Eye (tissue), 1 donor: Measurements from ENCODE around the gene SULF2.
A peak's percentile ranks its signal among the peaks of the same experiment; 100 is the strongest.

Experiments
- DNase-seq: peaks from one replicate; pipeline ENCODE4 v3.0.0-alpha.2; 2015

SULF2 gene

DNA sequence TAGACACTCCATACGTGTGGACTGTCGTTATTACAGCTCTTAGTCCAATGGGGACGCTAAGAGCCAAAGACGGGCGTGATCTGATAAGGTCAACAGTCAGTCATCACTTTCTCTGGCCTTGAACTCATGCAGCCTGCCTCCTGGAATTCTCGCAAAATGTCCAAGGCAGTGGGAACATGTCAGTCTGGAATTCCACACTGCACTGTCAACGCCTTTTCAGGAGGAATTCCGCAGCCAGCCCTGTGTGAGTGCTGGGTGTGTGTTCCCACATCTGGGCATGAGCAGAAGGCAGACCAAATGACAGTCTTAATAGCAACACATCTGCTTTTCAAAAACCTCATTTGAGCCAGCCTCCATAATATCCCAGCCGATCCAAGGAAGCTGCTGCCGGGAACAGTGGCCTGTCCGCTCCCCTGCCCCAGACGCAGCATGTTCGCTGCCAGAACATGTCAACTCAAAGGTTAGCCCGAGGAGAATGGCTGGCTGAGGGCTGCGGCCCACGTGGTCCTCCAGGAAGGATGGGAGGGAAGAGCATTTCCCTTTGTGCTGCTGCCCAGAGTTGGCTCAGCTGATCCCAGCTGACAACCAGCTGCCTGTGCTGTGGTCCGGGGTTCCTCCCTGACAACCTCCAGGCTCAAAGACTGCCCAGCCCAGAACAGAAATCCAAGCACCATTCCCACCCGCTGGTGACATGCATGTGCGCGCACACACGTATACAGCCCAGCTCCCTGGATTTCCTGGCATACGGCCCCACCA is 103.1 kb downstream of the SULF2 start:
- DNase-seq = peak; percentile 67

DNA sequence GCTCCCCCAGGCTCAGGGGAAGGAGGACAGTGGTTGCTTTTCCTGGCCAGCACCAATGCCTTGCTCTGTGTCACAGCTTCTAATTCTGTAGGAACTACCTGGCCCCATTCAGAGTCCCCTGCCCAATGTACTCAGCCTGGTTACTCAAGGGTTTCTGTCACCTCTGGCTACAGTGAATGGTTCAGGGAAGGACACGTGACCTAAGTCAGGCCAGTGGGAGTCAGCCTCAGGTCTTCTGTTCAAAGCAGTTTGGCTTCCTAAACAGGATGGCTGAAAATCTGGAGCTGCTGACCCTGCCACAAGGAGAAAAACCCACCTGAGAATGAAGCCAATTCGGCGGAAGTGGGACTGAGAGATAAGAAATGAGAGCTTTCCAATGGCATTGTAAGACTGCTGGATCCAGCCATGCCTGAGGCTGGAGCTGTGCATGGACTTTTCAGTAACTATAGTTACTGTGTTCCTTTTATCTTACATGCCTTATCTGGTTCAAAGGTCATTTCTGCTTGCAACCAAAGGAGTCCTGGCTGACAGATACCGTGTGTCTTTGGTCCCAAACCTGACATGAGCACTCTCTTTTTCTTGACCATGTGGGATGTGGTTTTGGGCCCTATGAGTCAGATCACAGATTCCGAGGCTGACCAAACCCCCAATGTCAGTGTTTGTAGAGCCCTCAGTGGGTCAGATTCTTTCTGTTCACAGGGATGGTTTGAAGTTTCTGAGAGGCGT is 104.3 kb downstream of the SULF2 start:
- DNase-seq = no peak

DNA sequence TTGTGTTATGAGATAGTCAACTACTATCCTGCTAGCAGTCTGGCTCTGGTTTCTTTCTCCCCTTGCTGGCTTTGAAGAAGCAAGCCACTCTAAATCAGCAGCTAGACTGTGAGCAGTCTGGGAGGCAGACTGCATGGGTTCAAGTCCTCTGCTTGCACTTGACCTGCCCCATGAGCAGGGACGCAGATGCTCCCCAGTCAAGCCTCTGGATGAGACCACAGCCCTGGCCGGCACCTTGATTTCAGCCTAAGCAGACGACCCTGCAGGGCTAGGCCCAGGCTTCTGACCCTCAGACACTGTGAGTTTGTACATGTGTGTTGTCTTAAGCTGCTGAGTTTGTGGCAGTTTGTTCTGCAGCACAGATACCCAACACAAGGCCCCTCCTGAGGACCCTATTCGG is 105.8 kb downstream of the SULF2 start:
- DNase-seq = no peak

DNA sequence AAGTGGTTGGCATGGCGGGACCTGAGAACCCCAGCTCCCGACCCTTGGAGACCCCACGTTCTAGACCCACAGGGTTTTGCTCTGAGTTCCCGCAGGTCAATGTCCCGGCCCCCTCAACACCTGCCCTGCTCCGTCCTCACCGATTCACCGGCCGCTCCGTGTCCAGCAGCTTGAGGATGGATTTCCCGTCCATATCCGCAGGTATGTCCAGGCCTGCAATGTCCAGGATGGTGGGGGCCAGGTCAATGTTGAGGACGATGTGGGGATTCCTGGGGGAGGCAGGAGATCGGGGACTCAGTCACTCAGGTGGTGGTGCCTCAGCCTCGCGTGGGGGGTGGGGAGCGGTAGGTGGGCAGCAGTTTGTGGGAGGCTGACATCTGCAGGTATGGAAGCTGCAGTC is 106.7 kb downstream of the SULF2 start:
- no peak for DNase-seq

DNA sequence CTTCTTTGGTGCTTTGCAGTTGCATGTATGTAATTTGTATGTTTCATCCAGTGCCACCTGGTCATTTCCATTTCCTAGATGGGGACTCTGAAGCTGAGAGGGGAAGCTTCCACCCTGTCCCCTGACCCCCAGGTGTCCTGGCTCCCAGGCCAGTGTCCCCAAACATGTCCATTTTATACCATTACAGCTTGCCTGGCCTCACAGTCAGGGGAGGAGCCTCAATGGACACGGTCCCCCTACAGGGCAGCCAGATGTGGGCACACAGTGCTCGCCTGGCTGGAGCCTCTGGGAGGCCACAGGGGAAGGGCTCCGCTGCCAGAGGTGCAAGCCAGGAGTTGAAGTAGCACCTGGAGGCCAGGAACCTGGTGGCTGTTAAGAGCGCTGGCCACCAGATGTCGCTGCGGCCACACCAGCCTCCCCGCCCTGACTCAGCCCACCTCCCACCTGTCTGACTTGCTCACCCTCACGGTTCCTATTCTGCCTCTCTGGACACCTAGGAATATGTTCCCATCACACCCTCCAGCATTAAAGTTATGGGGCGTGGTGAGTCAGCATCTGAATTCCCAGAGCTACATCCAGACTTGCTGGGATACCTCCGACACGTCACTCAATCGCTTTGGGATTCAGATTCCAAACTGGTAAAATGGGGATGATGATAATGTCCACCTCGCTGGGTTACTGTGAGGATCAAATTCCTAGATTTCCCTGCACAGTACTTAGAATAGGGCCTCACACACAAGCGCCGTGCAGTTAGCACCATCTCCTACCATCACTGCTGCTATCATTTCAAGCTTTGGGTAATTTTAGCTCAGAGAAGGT is 107.4 kb downstream of the SULF2 start:
- peak; percentile 74 for DNase-seq

DNA sequence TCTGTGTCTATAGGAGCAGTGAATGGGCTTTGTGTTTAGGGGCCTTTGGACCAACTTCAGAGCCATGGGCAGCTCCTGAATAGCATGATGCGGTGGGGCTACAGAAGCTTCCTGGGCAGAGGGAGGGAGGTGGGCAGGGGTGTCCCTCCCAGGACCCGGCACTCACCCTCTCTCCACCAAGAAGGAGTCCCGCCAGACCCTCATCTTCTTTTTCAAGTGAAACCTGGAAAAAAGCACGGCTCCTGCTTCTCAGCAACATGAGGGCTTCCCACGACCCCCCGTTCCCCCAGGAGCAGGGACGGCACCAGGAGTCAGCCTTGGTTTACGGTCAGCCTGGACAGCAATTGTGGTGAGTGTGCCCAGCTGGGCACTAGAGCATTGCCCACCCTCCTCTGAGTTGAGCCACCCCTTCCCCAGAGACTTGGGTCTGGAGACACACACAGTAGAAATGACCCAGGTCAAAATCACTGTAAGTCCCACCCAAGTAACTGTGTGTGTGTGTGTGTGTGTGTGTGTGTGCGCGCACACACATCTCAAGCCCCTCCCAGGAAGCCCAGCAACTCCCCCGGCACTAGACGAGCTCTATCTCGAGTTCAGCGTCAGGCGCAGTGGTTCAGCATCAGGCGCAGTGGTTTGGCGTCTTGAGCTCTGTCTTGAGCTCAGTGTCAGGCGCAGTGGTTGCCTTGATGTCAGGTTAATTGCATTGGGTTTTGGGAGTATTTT is 108.2 kb downstream of the SULF2 start:
- DNase-seq = no peak

DNA sequence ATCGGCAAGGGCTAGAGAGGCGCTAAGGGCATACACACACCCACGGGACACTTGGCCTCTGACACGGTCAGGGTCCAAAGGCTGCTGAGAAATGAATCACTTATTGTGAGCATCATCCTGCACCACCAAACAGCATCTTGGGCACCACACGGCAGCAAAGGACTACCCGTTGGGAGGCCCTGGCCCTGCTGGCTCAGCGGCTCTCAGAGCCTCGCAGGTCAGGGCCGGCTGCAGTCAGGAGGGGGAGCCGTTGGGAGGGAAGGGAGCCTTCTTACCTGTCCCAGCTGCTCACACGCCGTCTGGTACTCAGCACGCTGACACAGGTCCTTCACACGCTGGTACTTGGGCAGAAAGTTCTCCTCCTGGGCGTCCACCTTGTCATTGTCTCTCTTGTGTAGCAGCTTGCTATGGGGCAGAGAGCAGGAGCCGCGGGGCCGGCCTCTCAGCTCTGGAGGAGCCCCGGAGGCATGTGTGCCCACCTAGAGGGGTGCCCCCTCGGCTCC is 109.0 kb downstream of the SULF2 start:
- no peak for DNase-seq

DNA sequence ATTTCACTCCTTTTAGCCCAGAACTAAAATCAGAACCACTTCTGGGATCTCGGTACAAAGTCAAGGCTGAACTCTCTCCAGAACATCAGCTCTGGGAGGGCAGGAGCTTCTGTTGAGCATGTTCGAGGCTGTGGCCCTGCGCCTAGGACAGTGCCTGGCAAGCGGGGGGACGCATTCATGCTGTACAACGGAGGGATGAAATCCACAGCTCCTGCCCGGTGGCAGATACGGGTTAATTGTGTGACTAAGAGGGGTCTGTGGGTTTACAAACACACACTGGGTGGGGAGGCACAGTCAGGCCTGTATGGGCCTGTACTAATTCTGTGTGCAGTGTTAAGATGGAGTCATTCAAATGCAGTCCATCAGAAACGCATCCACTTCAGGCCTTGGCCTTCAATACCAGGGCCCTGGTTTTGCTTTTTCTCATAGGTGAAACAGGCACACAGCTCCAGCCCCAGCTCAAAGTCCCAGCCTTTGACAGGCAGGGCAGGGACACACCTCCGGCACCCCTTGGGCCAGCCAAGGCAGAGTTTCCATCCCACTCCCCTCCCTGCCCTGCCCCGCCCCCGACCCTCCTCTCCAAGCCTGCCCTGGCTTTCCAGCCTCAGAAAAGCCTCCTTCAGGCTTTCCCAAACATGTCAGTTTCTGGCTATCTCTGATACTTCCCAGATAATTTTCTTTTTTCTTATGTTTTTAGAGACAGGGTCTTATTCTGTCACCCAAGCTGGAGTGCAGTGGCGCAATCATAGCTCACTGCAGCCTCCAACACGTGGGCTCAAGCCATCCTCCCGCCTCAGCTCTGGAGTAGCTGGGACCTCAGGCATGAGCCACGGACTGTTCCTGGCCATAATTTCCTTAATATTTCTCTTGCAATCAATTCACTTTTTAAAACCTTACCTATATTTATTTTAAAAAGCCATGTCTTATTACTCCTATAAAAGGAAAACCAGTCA is 109.8 kb downstream of the SULF2 start:
- no peak for DNase-seq

DNA sequence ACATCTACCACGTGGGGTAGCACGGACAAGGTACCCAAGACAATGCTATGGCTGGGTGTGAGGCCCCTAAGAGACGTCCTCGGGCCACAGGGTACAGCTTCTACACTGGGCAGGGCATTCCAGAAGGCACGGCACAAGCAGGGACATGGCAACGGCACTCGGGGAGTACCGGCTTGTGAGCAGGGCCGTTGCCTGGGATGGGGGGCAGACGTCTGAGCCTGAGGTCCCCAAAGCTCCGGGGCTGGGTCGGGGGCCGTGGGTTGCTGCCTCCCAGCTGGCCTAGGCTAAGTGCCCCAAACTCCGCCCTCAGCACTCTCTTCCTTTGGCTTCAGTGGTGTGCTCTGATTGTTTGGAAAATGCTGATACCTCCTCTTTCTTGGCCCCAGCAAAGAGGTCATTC is 110.6 kb downstream of the SULF2 start:
- DNase-seq = no peak

DNA sequence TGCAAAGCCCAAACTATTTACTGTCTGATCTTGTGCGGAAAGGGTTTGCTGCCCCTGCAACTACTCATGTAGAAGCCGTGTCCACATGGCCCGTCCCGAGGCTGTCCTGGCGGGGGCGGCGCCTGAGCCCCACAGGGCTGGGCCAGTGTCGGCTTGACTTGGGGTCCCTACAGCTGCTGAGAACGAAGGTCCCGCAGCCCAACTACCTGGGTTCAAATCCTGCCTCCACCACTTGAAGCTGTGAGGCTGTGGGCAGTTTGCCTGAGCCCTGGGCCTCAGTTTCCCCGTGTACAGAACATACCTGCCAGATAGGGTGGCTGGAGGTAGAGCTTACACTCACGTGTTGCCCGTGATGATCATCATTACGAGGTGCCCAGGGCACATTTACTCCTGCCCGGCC is 111.1 kb downstream of the SULF2 start:
- no peak for DNase-seq

DNA sequence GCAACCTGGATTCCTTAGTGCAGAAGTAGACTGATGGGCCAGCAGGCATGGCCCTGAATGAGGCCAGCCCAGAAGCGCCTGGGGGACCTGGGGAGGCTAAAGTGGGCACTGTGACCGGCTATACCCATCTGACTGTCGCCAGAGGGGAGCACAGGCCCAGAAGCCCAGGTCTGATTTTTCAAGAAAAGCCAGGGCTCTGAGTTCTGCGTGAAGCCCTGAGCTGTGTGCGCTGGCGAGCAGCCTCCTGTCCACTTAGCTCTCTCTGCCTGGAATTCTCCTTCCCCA is 111.7 kb downstream of the SULF2 start:
- DNase-seq = no peak

DNA sequence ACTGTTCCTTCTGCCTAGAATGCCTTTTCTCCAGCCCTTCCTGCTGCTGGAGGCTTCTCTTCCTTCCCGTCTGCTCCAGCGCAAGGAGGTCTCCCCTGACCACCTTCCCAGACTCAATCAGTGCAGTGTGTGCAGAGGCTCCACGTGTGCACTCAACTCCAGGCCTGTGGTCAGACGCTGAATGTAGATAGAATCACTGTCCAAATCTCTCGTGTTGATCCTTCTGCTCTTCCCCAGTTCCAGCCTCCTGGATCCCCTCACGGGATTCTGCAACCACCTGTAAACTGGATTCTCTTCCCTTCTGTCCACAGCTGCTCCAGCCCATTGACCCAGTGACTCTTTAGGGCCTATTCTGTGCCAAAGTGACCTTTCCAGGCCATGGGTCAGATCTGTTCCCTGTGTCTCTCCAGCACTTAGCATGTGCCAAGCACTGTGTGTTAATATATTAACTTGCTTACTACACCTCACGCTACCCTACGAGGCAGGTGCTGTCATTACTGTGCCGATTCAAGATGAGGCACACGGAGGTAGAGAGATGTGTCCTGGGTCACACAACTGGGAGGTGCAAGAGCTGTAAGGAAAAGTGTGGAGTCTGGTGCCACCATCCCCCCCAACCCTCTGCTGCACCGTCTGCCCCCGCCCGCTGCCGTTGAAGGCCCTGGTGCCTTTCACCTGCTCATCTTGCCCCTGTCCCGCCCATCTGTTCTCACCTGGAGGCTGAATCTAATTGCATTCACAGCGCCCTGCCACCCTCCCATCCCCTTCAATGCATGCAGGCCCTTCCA is 112.2 kb downstream of the SULF2 start:
- DNase-seq = no peak

DNA sequence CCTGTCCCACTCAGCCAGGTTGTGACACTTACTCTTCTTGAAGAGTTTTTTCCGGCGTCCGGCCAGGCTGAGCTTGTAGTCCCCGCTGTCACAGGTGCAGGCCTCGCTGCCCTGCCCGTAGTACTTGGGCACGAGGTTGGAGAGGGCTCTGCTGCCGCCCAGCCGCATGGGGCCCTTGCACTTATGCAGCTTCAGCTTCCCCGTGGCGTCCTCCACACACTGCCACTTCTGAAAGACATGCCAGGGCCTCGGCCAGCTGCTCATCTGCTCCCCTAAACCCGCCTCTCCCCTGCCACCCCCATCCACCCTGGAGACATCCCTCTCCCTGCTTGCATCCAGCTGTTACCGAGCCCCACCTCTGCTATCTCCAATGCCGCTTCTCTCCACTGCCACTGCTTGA is 113.1 kb downstream of the SULF2 start:
- no peak for DNase-seq

DNA sequence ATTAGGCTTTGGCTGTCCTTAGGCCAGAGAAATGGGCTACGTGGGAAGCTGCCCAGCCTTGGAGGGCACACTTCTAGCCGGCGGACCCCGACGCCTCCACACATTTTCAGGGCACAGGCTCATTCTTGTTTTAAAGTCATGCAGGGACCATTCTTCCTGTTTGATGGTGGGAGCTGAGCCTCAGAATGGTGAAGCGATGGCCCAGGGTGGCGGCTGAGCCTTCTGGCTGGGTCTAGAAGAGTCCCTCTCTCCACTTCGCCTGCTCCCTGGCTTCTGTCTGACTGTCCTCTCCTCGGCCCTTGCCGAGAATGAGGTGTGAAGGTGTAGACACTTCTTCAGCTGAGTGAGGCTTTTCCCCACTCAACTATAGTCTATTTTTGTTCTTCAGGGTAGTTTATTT is 114.4 kb downstream of the SULF2 start:
- no peak for DNase-seq

DNA sequence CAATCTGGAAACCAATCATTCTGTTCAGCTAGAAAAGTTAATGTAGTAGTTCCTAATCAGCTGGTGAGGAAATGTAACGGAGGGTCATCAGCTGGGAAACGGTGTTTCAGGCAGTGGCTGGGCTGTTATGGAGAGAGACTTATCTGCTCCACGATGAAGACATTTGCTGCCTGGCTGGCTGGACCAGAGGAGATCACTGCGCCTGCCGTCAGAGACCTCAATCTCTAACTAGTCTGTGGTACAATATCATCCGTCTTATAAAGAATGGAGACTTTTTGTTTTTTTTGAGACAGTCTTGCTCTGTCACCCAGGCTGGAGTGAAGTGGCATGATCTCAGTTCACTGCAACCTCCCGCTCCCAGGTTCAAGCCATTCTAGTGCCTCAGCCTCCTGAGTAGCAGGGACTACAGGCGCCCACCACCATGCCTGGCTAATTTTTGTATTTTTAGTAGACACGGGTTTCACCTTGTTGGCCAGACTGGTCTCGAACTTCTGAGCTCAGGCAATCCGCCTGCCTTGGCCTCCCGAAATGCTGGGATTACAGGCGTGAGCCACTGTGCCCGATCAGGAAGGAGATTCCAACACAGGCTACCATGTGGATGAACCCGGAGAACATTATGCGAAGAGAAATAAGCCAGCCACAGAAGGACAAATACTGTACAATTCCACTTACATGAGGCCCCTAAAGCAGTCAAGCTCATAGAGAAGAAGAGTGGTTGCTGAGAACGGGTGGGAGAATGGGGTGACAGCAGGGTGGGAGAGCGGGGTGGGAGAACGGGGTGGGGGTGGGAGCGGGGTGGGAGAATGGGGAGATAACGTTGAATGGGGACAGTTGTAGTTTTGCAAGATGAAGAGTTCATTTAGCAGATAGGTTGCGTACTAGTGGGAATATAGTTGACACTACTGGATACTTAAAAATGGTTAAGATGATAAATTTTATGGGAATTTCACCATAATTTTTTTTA is 115.1 kb downstream of the SULF2 start:
- DNase-seq = no peak

DNA sequence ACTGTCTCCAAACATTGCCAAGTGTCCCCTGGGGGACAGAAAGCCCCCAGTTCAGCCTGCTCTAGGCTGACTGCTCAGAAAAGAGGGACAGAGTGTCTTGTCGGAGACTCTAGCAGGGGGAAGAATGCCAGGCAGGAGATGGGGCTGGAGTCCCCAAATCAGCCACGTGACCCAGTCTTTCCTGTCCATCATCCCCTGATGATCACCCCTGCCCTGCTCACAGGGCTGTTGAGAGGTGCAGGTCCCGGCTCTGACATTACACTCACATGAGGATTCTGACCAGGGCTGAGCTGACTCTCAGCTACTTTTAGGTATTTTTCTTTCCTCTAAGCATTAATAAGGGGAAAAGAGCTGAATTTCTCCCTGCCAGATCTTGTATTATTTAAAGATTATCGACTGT is 115.8 kb downstream of the SULF2 start:
- no peak for DNase-seq

DNA sequence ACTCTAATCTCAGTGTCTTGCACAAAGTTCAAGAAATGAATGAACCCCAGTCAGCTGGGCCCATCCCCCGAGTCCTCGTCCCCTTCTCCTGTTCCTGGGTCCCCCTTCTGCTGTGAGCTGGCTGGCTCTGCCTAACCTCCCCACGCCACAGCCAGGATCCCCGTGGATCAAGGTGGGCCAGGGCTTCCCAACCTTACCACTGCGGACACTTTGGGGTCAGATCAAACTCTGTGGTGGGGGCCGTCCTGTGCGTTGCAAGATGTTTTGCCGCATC is 116.2 kb downstream of the SULF2 start:
- DNase-seq = no peak

DNA sequence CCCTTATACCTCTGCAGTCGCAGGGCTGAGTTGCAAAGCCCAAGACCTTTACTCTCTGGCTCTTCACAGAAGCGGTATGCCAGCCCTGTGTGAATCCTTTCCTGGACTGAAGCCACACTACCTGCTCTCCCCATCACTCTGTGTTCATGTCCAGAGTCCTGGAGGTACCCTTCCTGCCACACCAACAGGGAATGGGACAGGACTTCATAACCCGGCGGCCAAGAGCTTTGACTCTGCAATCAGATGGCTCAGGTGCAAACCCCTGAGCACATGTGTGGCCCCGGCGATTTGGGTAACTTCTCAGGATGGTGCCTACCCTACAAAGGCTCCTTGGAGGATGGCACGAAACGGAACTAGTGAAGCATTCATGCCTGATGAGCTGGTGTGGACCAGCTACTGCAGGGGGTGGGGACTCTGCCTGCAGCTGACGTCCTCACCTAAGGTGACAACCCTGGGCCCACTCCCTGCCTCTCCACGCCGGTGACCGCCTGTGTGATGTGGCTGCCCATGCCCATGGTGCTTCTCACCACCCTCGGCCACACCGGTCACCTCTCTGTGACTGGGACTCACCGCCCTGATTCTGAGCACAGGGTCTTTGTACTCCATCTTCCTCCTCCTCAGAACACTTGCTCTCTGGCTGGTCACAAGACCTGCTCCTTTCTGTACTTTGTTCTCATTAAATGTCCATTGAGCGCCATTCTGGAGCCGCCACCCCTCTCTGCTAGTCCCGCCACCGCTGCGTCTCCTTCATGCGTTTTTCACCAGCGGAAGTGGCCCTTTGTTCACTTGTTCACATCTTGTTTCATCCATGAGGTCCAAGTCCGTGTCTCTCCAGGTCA is 116.7 kb downstream of the SULF2 start:
- no peak for DNase-seq
